Vagina (tissue), 2 donors: ENCODE results near the gene SAMHD1.

ENCODE experiments used
- CTCF ChIP-seq, 3 experiments: fragments of 450-650 bp in 2 of 3; fragments of 200-600 bp in 1 of 3; sonication (generic) in 1 of 3; IDR thresholded peaks; one replicate each; pipeline ENCODE4 v1.5.1; 2017 to 2019; ENCODE audit warnings: antibody characterized with exemption in 3 of 3, mild to moderate bottlenecking in 2 of 3, moderate library complexity in 2 of 3
- POLR2A ChIP-seq, 2 donors: fragments of 450-650 bp; IDR thresholded peaks; one replicate each; pipeline ENCODE4 v1.6.1; 2017; ENCODE audit warnings: antibody characterized with exemption in 2 of 2, mild to moderate bottlenecking in 2 of 2, moderate library complexity in 2 of 2
- POLR2AphosphoS5 ChIP-seq, 2 donors: sonication (generic); formaldehyde crosslinking; IDR thresholded peaks; one replicate each; pipeline ENCODE4 v1.9.0; 2017; ENCODE audit warnings: antibody characterized with exemption in 2 of 2, mild to moderate bottlenecking in 2 of 2, low read depth in 1 of 2; ENCODE audit not compliant: insufficient read depth in 1 of 2

- TF ChIP-seq POLR2AphosphoS5 (IDR thresholded peaks at IDR 0.05; ENCODE audit: insufficient read depth in 1 of 2, low read depth in 1 of 2) (no peak), CTCF (IDR thresholded peaks at IDR 0.05) (no peak), POLR2A (IDR thresholded peaks at IDR 0.05) (no peak)
Measured at GRCh38 chr20:36876473-36876833, 75.1 kb downstream of the SAMHD1 start.
